GM03348 (cell line): ENCODE data around the gene ANKH.

Experiments
- DNase-seq: peaks from one replicate; pipeline ENCODE4 v3.0.0; 2012; ENCODE audit warnings: low spot score

The ANKH gene

DNA sequence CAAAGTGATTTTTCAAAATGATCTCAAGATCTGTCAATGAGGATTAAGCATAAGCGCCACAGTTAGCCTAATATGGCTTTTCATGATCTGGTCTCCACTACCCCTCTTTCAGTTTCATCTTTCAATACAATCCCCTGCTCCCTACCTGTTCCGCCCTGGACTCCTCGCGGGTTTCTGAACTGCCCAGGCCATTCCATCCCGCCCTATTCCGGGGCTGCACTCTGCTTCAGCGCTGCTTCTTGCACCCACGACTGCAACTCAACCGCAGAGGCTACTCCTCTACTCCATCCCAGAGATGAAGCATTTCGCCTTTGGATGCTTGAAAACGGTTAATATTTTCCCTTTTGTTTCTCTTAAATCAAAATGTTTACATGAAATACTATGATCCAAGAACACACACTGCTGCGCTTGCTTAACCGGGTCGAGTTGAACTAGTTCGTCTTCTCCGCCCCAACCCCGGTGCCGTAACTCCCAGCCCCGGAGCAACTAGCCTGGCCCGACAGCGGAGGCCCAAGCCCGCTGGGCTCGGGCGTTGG lies 207.8 kb downstream of the ANKH start:
- peak; percentile 43 for DNase-seq

DNA sequence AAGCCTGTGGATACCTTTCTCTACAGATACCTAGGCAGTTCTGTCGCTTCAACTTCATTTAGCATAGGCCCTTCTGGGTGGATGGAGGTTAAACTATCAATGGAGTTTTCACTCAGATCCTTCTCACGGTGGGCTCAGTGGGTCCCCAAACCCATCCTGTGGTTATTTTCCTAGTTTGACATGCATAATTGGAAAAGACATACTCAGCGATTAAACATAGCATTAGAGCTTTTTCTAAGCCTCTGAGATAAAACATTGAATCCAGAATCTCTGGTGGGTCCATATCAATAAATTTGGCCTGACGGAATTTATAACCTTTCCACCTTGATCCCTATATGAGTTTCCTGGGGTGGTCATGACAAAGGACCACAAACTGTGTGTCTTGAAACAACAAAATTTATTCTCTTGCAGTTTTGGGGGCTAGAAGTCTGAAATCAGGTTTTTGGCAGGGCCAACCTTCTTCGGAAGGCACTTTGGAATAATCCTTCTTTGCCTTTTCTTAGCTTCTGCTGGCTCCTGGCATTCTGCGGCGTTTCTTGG lies 208.8 kb downstream of the ANKH start:
- DNase-seq = no peak

GRCh38 chr5:14660833-14661232 lies 210.7 kb downstream of the ANKH start:
- DNase-seq = no peak

DNA sequence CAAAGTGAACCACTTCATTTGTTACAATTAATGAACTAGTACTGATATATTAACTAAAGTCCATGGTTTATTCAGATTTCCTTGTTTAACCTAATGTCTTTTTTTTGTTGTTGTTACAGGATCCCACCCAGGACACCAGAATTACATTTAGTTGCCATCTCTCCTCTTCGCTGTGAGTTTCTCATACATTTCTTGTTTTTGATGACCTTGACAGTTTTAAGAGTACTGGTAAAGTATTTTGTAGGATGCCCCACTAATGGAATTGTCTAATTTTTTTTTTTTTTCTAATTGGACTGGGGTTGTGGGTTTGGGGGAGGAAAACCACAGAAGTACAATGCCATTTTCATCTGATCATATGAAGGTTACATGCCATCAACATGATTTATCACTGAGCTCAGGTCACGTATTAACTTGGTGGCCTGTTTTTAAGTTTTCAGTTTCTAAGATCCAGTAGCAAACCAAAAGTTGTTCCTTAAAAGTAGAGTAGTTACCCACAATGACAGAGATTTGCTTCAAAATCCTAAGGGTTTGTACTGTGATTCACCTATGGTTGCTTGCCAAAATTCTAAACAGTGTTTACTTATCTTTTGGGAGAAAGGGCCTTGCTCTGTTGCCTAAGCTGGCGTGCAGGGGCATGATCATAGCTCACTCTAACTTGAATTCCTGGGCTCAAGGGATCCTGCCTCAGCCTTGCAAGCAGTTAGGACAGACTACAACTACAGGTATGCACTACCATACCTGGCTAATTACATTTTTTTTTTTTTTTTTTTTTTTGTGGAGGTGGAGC lies 211.6 kb downstream of the ANKH start:
- peak; percentile 30 for DNase-seq

DNA sequence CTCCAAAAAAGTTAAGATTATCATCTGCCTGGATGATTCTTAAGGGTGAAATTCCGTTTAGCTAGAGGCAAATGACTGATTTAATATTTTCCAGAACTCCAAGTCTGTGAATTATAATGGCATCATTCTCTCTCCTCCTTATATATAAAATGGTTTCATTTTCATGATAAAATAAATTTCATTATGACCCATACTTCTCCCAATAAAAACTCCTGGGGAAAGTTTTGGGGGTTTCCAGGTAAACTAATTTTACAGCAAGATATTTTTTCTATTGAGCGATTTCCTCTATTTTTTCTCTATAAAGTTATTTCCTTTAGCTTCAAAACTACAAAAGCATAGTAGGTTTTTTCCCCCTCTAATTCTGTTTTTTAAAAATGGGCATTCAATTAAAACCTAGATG lies 214.7 kb downstream of the ANKH start:
- DNase-seq = no peak

GRCh38 chr5:14655146-14655741 lies 216.3 kb downstream of the ANKH start:
- no peak for DNase-seq
